ENCODE data around the gene EDA2R.

GRCh38 chrX:66675541-66675940 is 36.7 kb upstream of the EDA2R start:
- TF ChIP-seq CTCF (IDR thresholded peaks at IDR 0.05) (no peak), POLR2A (IDR thresholded peaks at IDR 0.05) (no peak)
